ENCODE results near the gene GSE1. TPM values are rescaled to one million over a fixed set of nuclear protein-coding genes. Genes with fewer than 3 reads are reported as not detected.
A peak's percentile ranks its signal among the peaks of the same experiment; 100 is the strongest.

Gene GSE1
- total RNA-seq, 4 donors from 2014 or later: 46.7 to 144 (median 96.9) TPM

DNA sequence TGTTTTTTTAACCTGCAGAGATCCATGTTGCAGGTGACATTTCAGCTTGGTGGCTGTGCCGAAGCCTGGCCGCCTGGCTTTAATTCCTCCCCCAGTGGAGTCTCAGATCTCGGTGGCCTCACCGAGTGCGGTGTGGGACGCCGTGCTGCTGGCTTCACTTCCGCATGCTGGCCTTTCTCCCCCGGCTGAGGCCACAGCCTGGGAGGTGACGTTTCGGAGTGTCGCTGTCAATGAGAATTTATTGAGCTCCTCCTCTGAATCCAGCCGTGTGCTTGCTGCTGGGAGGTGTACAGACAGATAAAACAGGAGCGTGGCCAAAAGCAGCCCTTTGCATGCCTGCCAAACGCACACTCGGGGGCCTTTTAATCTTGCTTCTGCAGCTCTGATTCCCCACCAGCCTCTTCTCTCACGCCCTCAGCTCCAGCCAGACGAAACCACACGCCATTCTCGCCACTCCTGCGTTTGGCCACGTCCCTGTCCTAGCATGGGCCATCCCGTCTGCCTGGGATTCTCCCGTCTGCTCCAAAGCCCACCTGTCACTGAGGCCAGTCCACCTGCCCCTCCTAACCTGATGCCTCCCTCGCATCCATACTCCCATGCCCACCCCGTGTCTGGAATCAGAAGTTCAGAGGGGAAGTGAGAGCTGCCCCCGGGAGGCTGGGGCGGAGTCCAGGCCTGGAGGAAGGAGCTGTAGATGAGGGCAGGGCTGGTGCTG lies 3.6 kb downstream of the GSE1 start:
- H3K36me3 ChIP-seq: no peaks in the 10 kb centered on the region
- DNase-seq (ENCODE audit: low spot score in 2 of 2): no peak
- H3K4me1 ChIP-seq: peaks cover 72% of the 10 kb centered on the region
- H3K27ac ChIP-seq: peak overlapping the region; percentile 89
- 51% methylated on average over 22 of the region's 28 CpGs for WGBS
- no peaks in the 10 kb centered on the region for H3K27me3 ChIP-seq
- H3K9me3 ChIP-seq: no peaks in the 10 kb centered on the region
- TF ChIP-seq CTCF (IDR thresholded peaks at IDR 0.05) (no peak), POLR2A (IDR thresholded peaks at IDR 0.05) (no peak), POLR2AphosphoS5 (IDR thresholded peaks at IDR 0.05) (no peak)
- peak overlapping the region; percentile 17 for H3K4me3 ChIP-seq

- peak overlapping the region; percentile 89 for H3K27ac ChIP-seq
- TF ChIP-seq CTCF (IDR thresholded peaks at IDR 0.05): no peak
- DNase-seq (ENCODE audit: low spot score in 2 of 2): no peak
- H3K4me1 ChIP-seq: peaks cover 69% of the 10 kb centered on the region
- H3K27me3 ChIP-seq: no peaks in the 10 kb centered on the region
- H3K36me3 ChIP-seq: no peaks in the 10 kb centered on the region
- WGBS: 47% methylated on average over 2 of the region's 7 CpGs
- no peaks in the 10 kb centered on the region for H3K9me3 ChIP-seq
- no peak overlapping the region for H3K4me3 ChIP-seq
Observed at GRCh38 chr16:85617948-85618347, 4.8 kb downstream of the GSE1 start.

GRCh38 chr16:85618521-85618920 lies 5.4 kb downstream of the GSE1 start:
- no peak for DNase-seq (ENCODE audit: low spot score in 2 of 2)
- H3K4me3 ChIP-seq: no peak overlapping the region
- H3K27ac ChIP-seq: no peak overlapping the region
- TF ChIP-seq CTCF (IDR thresholded peaks at IDR 0.05): no peak
- H3K9me3 ChIP-seq: no peaks in the 10 kb centered on the region
- WGBS: 98% methylated on average over 5 of the region's 9 CpGs
- H3K4me1 ChIP-seq: peaks cover 68% of the 10 kb centered on the region
- no peaks in the 10 kb centered on the region for H3K36me3 ChIP-seq
- no peaks in the 10 kb centered on the region for H3K27me3 ChIP-seq

- no peak for DNase-seq (ENCODE audit: low spot score in 2 of 2)
- Histone ChIP-seq H3K9me3 (no peaks in the 10 kb centered on the region), H3K36me3 (no peaks in the 10 kb centered on the region), H3K4me1 (peaks cover 66% of the 10 kb centered on the region), H3K4me3 (no peak overlapping the region), H3K27ac (no peak overlapping the region), H3K27me3 (no peaks in the 10 kb centered on the region)
- whole genome bisulfite sequencing: 86% methylated on average over 21 of the region's 28 CpGs
- TF ChIP-seq POLR2AphosphoS5 (IDR thresholded peaks at IDR 0.05) (no peak), CTCF (IDR thresholded peaks at IDR 0.05) (no peak), EP300 (IDR thresholded peaks at IDR 0.05) (no peak), POLR2A (IDR thresholded peaks at IDR 0.05) (no peak)
Observed at GRCh38 chr16:85619101-85619891, 6.2 kb downstream of the GSE1 start.

GRCh38 chr16:85620374-85620773 lies 7.3 kb downstream of the GSE1 start:
- Histone ChIP-seq H3K27me3 (no peaks in the 10 kb centered on the region), H3K4me1 (peaks cover 60% of the 10 kb centered on the region), H3K4me3 (no peak overlapping the region), H3K27ac (no peak overlapping the region), H3K9me3 (no peaks in the 10 kb centered on the region), H3K36me3 (no peaks in the 10 kb centered on the region)
- TF ChIP-seq POLR2AphosphoS5 (IDR thresholded peaks at IDR 0.05): no peak
- TF ChIP-seq EP300 (IDR thresholded peaks at IDR 0.05): no peak
- no peak for TF ChIP-seq CTCF (IDR thresholded peaks at IDR 0.05)
- DNase-seq (ENCODE audit: low spot score in 2 of 2): no peak
- 91% methylated on average over 15 of the region's 16 CpGs for WGBS
